ENCODE data around the gene SUMO3.
A peak's percentile ranks its signal among the peaks of the same experiment; 100 is the strongest.

SUMO3 gene

DNA sequence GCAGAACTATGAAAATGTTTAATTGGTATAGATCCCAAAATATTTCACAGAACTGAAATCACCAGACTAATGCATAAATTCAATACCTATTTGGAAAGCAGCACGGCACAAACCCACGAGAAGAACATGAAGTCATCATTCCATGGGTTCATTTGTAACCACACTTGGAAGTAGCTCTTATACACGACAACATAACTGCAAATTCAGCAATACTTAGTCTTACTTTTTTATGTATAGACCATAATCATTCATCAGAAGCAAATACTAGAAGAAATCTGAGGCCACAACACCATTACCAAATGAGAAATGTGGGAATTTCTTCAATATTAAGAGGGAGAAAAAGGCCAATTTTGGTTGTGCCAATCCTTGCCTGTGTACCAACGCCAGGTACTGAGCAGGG lies 12.0 kb downstream of the SUMO3 start:
- no peak for DNase-seq

DNA sequence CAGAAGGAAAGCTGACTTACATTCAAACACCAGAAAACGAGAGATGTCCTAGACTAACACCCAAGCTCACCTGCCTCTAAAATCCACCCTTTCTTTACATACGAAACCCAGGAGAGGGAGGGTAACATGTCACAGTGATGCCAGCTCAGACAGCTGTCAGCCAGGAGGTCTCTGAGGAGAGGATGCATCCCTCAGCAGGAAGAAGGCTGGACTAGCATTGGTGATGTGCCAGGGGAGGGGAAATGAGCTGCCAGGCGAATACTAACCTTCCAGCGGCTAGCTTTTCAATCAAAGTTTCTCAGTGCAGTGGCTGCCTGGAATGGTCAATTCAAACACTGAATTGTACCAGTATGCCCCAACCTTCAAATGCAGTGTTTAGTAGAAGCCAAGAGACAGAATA lies 12.6 kb downstream of the SUMO3 start:
- Histone ChIP-seq H3K27me3 (ENCODE audit: insufficient read depth, low read depth, severe bottlenecking) (no peaks in the 10 kb centered on the region), H3K36me3 (peaks cover 68% of the 10 kb centered on the region), H3K27ac (no peak overlapping the region; the same call in 1 of the 2 replicates), H3K4me3 (ENCODE audit: low read depth, low read length) (no peak overlapping the region), H3K9me3 (ENCODE audit: severe bottlenecking) (no peaks in the 10 kb centered on the region)
- TF ChIP-seq, protein P1, sequence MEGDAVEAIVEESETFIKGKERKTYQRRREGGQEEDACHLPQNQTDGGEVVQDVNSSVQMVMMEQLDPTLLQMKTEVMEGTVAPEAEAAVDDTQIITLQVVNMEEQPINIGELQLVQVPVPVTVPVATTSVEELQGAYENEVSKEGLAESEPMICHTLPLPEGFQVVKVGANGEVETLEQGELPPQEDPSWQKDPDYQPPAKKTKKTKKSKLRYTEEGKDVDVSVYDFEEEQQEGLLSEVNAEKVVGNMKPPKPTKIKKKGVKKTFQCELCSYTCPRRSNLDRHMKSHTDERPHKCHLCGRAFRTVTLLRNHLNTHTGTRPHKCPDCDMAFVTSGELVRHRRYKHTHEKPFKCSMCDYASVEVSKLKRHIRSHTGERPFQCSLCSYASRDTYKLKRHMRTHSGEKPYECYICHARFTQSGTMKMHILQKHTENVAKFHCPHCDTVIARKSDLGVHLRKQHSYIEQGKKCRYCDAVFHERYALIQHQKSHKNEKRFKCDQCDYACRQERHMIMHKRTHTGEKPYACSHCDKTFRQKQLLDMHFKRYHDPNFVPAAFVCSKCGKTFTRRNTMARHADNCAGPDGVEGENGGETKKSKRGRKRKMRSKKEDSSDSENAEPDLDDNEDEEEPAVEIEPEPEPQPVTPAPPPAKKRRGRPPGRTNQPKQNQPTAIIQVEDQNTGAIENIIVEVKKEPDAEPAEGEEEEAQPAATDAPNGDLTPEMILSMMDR (IDR thresholded peaks at IDR 0.05; ENCODE audit: low read depth, low read length): no peak
- no peak for DNase-seq

More for the DNA sequence above, 12.0 kb downstream of the SUMO3 start:
- TF ChIP-seq, protein P1 (IDR thresholded peaks at IDR 0.05; ENCODE audit: low read depth, low read length): no peak
- Histone ChIP-seq H3K4me3 (ENCODE audit: low read depth, low read length) (no peak overlapping the region), H3K36me3 (peaks cover 67% of the 10 kb centered on the region), H3K27me3 (ENCODE audit: insufficient read depth, low read depth, severe bottlenecking) (no peaks in the 10 kb centered on the region), H3K27ac (no peak overlapping the region), H3K9me3 (ENCODE audit: severe bottlenecking) (no peaks in the 10 kb centered on the region)

DNA sequence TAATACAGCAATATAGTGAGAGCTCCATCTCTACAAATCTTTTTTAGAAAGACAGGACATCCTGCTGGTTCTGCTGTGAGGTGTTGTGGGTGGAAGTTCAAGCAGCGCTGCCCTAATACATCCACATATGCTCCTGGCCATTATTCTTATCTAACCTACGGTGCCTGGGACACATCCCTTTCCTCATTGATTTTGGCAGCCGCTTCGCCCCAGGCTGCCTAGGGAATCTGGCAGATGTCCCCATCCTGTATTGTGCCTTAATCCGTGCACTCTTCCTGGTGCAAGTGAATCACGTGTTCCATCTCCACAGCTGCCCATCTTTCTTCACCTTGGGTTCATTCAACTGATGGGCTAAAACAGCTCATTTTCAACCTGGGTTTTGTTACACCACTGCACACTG lies 13.1 kb downstream of the SUMO3 start:
- peak; percentile 66 for DNase-seq
- H3K36me3 ChIP-seq: peaks cover 68% of the 10 kb centered on the region

DNA sequence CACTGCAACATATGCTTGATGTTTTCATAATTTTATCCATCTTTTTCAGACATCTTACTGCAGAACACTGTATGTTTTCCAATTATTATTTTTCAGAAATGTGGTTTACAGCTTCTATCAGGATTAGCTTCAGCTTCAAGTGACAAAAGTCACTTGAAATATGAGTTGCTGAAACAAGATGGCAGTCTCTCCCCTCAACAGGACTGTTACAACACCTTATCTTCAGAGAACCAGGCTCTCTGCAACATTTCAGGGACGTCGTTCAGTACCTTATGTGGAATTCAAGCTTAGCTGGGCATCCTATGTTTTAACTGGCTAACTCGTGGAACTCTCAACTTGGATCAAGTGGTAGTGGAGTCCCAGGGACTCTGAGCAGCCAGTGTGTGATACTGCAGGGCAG lies 14.2 kb downstream of the SUMO3 start:
- TF ChIP-seq, protein P1 (IDR thresholded peaks at IDR 0.05; ENCODE audit: low read depth, low read length): no peak
- Histone ChIP-seq H3K36me3 (peaks cover 68% of the 10 kb centered on the region), H3K27ac (no peak overlapping the region), H3K9me3 (ENCODE audit: severe bottlenecking) (no peaks in the 10 kb centered on the region), H3K27me3 (ENCODE audit: insufficient read depth, low read depth, severe bottlenecking) (no peaks in the 10 kb centered on the region), H3K4me3 (ENCODE audit: low read depth, low read length) (no peak overlapping the region)
- DNase-seq: no peak

More for the DNA sequence above, 13.1 kb downstream of the SUMO3 start:
- Histone ChIP-seq H3K9me3 (ENCODE audit: severe bottlenecking) (no peaks in the 10 kb centered on the region), H3K27ac (peak overlapping the region; percentile 40), H3K27me3 (ENCODE audit: insufficient read depth, low read depth, severe bottlenecking) (no peaks in the 10 kb centered on the region), H3K4me3 (ENCODE audit: low read depth, low read length) (no peak overlapping the region)
- TF ChIP-seq, protein P1 (IDR thresholded peaks at IDR 0.05; ENCODE audit: low read depth, low read length): no peak

DNA sequence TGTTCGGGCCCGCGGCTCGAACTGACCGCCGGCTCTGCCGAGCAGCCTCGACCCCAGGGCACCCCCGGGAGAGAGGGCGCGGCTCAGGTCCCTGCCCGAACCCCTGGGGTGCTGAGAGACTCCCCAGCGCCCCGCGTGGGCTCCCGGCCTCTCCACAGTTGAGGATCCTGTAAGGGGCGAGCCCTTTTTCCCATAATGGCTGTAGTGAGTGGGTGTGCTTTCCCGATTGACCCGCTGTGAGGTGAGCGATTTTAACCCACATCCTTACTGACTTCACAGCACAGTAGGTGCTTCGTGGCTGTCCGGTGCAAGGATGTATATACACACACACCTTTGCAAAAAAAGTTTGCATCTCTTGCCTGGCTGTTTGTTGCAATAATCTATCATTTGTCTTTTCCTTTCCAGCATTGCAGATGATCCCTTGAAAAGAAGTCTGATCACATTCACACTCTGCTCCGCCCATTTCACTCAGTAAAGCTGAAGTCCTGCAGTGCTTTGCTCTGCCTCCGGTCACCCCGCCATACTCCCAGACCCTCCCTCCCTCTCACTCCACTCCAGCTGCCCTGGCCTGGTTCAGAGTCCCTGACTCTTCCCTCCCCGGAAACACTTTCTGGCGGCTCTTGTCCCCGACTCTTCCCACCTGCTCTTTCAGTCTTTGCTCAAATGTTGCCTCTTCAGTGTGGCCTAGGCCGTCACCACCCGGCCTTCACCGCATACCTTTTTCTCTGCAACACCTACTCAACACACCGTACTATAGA lies 15.3 kb downstream of the SUMO3 start:
- TF ChIP-seq, protein P1 (IDR thresholded peaks at IDR 0.05; ENCODE audit: low read depth, low read length): peak; percentile 27; the same call in 1 of the 2 replicates
- Histone ChIP-seq H3K9me3 (ENCODE audit: severe bottlenecking) (no peaks in the 10 kb centered on the region), H3K36me3 (peaks cover 67% of the 10 kb centered on the region), H3K27me3 (ENCODE audit: insufficient read depth, low read depth, severe bottlenecking) (no peaks in the 10 kb centered on the region), H3K4me3 (ENCODE audit: low read depth, low read length) (peak overlapping the region; percentile 84), H3K27ac (peak overlapping the region; percentile 89)
- DNase-seq: peak; percentile 61
